ENCODE measurements around the gene RAB43.

Gene RAB43

DNA sequence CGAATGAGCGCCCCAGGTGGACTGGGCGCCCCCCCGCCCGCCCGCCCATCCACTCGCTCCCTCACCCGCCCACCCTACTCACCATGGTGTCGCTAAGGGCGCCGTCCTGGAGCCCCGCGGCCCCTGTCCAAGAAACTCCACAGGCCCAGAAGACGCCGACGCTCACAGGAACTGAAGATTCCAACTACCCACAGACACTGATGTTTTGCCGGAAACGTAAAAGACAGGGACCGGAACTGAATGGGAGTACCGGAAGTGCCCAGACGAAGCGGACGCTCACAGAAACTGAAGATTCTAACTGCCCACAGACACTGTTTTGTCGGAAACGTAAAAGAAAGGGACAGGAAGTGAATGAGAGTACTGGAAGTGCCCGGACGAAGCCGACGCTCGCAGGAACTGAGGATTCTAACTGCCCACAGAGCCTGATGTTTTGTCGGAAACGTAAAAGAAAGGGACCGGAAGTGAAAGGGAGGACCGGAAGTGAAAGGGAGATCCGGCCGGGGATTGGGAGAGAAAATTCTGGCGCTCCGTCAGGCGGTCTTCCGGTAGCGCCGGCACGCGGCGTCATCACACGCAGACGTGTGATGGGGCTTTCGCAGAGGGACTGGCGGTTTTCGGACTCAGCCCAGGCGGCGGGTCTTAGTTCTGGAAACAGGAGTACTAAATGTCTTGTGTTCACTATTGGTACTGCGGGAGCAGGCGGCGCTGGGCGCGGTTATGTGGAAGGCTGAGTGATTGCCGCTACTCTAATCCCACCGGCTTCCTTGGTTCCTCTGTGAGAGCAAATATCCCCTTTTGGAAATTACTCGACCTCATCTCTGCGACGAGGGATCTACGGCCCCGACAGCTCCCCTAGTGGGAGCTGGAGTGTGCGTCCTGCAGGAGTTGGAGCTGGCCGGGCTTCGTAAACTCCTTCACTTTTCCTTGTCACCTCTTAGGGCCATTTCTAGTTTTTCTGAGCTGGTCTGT, 39.6 kb upstream of the RAB43 start, which contains the start of gene ISY1 (continued):
- TF ChIP-seq, protein P1, sequence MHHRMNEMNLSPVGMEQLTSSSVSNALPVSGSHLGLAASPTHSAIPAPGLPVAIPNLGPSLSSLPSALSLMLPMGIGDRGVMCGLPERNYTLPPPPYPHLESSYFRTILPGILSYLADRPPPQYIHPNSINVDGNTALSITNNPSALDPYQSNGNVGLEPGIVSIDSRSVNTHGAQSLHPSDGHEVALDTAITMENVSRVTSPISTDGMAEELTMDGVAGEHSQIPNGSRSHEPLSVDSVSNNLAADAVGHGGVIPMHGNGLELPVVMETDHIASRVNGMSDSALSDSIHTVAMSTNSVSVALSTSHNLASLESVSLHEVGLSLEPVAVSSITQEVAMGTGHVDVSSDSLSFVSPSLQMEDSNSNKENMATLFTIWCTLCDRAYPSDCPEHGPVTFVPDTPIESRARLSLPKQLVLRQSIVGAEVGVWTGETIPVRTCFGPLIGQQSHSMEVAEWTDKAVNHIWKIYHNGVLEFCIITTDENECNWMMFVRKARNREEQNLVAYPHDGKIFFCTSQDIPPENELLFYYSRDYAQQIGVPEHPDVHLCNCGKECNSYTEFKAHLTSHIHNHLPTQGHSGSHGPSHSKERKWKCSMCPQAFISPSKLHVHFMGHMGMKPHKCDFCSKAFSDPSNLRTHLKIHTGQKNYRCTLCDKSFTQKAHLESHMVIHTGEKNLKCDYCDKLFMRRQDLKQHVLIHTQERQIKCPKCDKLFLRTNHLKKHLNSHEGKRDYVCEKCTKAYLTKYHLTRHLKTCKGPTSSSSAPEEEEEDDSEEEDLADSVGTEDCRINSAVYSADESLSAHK (tag by site-specific recombination; IDR thresholded peaks at IDR 0.05): no peak
- TF ChIP-seq, protein P2, sequence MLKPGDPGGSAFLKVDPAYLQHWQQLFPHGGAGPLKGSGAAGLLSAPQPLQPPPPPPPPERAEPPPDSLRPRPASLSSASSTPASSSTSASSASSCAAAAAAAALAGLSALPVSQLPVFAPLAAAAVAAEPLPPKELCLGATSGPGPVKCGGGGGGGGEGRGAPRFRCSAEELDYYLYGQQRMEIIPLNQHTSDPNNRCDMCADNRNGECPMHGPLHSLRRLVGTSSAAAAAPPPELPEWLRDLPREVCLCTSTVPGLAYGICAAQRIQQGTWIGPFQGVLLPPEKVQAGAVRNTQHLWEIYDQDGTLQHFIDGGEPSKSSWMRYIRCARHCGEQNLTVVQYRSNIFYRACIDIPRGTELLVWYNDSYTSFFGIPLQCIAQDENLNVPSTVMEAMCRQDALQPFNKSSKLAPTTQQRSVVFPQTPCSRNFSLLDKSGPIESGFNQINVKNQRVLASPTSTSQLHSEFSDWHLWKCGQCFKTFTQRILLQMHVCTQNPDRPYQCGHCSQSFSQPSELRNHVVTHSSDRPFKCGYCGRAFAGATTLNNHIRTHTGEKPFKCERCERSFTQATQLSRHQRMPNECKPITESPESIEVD (tag by site-specific recombination; IDR thresholded peaks at IDR 0.05): no peak
- TF ChIP-seq, protein P3, sequence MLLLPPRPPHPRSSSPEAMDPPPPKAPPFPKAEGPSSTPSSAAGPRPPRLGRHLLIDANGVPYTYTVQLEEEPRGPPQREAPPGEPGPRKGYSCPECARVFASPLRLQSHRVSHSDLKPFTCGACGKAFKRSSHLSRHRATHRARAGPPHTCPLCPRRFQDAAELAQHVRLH (tag by site-specific recombination; IDR thresholded peaks at IDR 0.05): peak; percentile 99
- TF ChIP-seq ZBTB11 (tag by site-specific recombination; conservative IDR thresholded peaks at IDR 0.05; ENCODE audit: low read depth) (peak; percentile 99), ZNF561 (tag by site-specific recombination; IDR thresholded peaks at IDR 0.05; ENCODE audit: borderline replicate concordance) (peak; percentile 92), TRIM28 (IDR thresholded peaks at IDR 0.05; ENCODE audit: borderline replicate concordance, low read length) (peak; percentile 98), ZNF843 (tag by site-specific recombination; IDR thresholded peaks at IDR 0.05) (peak; percentile 61), ZEB2 (tag by site-specific recombination; IDR thresholded peaks at IDR 0.05) (0 out of 2 replicates have a peak, but pooled peaks have one; percentile 77), OVOL3 (tag by site-specific recombination; IDR thresholded peaks at IDR 0.05) (peak; percentile 66; the same call in 1 of the 2 replicates), ZNF16 (tag by site-specific recombination; IDR thresholded peaks at IDR 0.05; ENCODE audit: low read depth) (no peak), ZBTB1 (tag by site-specific recombination; IDR thresholded peaks at IDR 0.05) (no peak), HOXD13 (CRISPR knock-in tag; IDR thresholded peaks at IDR 0.05; ENCODE audit: borderline replicate concordance) (no peak), KLF16 (tag by site-specific recombination; IDR thresholded peaks at IDR 0.05) (peak; percentile 89), ATF2 (tag by site-specific recombination; IDR thresholded peaks at IDR 0.05; ENCODE audit: low read depth) (no peak), ZNF692 (tag by site-specific recombination; IDR thresholded peaks at IDR 0.05) (peak; percentile 61; the same call in 1 of the 2 replicates), ZFP69B (tag by site-specific recombination; IDR thresholded peaks at IDR 0.05) (peak; percentile 46; the same call in 1 of the 2 replicates), ZNF707 (tag by site-specific recombination; IDR thresholded peaks at IDR 0.05) (no peak), GLI4 (tag by site-specific recombination; IDR thresholded peaks at IDR 0.05) (no peak; the same call in 1 of the 2 replicates), ZNF610 (tag by site-specific recombination; IDR thresholded peaks at IDR 0.05; ENCODE audit: borderline replicate concordance) (peak; percentile 64), ZBTB17 (tag by site-specific recombination; IDR thresholded peaks at IDR 0.05) (peak; percentile 84), SCRT1 (tag by site-specific recombination; IDR thresholded peaks at IDR 0.05; ENCODE audit: borderline replicate concordance) (no peak)
- TF ChIP-seq, protein P4, sequence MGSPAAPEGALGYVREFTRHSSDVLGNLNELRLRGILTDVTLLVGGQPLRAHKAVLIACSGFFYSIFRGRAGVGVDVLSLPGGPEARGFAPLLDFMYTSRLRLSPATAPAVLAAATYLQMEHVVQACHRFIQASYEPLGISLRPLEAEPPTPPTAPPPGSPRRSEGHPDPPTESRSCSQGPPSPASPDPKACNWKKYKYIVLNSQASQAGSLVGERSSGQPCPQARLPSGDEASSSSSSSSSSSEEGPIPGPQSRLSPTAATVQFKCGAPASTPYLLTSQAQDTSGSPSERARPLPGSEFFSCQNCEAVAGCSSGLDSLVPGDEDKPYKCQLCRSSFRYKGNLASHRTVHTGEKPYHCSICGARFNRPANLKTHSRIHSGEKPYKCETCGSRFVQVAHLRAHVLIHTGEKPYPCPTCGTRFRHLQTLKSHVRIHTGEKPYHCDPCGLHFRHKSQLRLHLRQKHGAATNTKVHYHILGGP (tag by site-specific recombination; IDR thresholded peaks at IDR 0.05): no peak
- TF ChIP-seq, protein P5, sequence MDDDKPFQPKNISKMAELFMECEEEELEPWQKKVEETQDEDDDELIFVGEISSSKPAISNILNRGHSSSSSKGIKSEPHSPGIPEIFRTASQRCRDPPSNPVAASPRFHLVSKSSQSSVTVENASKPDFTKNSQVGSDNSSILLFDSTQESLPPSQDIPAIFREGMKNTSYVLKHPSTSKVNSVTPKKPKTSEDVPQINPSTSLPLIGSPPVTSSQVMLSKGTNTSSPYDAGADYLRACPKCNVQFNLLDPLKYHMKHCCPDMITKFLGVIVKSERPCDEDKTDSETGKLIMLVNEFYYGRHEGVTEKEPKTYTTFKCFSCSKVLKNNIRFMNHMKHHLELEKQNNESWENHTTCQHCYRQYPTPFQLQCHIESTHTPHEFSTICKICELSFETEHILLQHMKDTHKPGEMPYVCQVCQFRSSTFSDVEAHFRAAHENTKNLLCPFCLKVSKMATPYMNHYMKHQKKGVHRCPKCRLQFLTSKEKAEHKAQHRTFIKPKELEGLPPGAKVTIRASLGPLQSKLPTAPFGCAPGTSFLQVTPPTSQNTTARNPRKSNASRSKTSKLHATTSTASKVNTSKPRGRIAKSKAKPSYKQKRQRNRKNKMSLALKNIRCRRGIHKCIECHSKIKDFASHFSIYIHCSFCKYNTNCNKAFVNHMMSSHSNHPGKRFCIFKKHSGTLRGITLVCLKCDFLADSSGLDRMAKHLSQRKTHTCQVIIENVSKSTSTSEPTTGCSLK (tag by site-specific recombination; IDR thresholded peaks at IDR 0.05): no peak
